H1 (cell line): Measurements from ENCODE around the gene PDYN. TPM values are rescaled to one million over a fixed set of nuclear protein-coding genes. Genes with fewer than 3 reads are reported as not detected.

Experiments
- CTCF ChIA-PET: fragments of 300-600 bp; sonication (Branson Sonifier 250); formaldehyde crosslinking; loops from one replicate; lab custom pipeline; 2021; ENCODE audit not compliant: partially characterized antibody; lab: Charles Lee
- POLR2A ChIA-PET: fragments of 300-600 bp; sonication (Branson Sonifier 250); formaldehyde crosslinking; loops from one replicate; lab custom pipeline; 2021; ENCODE audit warnings: inconsistent platforms; ENCODE audit not compliant: partially characterized antibody; lab: Charles Lee
- DNase-seq, 2 experiments: peaks; one replicate each; pipeline versions ENCODE4 v3.0.0 to v3.0.0-alpha.2; 2010 to 2022; ENCODE audit warnings: low spot score in 2 of 2, low read depth in 1 of 2, mixed read lengths in 1 of 2
- FAIRE-seq: peaks from 2 replicates; lab custom pipeline; 2011; peaks lifted over from hg19 to GRCh38; lab: Jason Lieb, UNC
- H2AFZ ChIP-seq: 2 replicates; pipeline ENCODE4 v1.8.1; 2012; ENCODE audit warnings: low read length, inconsistent platforms
- H2AK5ac ChIP-seq: 2 replicates; pipeline ENCODE4 v1.6.1; 2013; ENCODE audit warnings: low read depth, low read length
- H2BK120ac ChIP-seq: replicated peaks from 2 replicates; pipeline ENCODE3; 2013; ENCODE audit warnings: low read depth, low read length, inconsistent platforms
- H2BK12ac ChIP-seq: 2 replicates; pipeline ENCODE4 v1.6.1; 2013; ENCODE audit warnings: low read depth, low read length
- H2BK15ac ChIP-seq: 2 replicates; pipeline ENCODE4 v1.6.1; 2013; ENCODE audit warnings: low read length
- H2BK20ac ChIP-seq: 2 replicates; pipeline ENCODE4 v1.6.1; 2013; ENCODE audit warnings: low read length
- H2BK5ac ChIP-seq: 2 replicates; pipeline ENCODE4 v1.6.1; 2013; ENCODE audit warnings: low read depth, low read length
- H3K14ac ChIP-seq: 2 replicates; pipeline ENCODE4 v1.6.1; 2013; ENCODE audit warnings: inconsistent platforms; ENCODE audit not compliant: insufficient read length
- H3K18ac ChIP-seq: 2 replicates; pipeline ENCODE4 v1.6.1; 2013; ENCODE audit warnings: low read length; ENCODE audit errors: extremely low read depth
- H3K23ac ChIP-seq: 2 replicates; pipeline ENCODE4 v1.6.1; 2013; ENCODE audit warnings: inconsistent platforms; ENCODE audit not compliant: insufficient read length
- H3K23me2 ChIP-seq: 2 replicates; pipeline ENCODE4 v1.6.1; 2013; ENCODE audit warnings: low read depth, low read length
- H3K27ac ChIP-seq: 2 replicates; pipeline ENCODE4 v1.6.1; 2011; ENCODE audit warnings: low read depth, low read length, inconsistent platforms
- H3K27me3 ChIP-seq, 4 experiments: replicated peaks in 1 of 4; 1 replicate in 1 of 4; 2 replicates in 3 of 4; pipeline versions ENCODE4 v1.6.1 to v1.8.1; 2011 to 2013; ENCODE audit warnings: low read length in 3 of 4, mild to moderate bottlenecking in 3 of 4, inconsistent platforms in 2 of 4, mixed read lengths in 2 of 4, moderate library complexity in 1 of 4; ENCODE audit not compliant: control insufficient read depth in 3 of 4, insufficient read depth in 3 of 4; ENCODE audit errors: extremely low read depth in 1 of 4
- H3K36me3 ChIP-seq, 4 experiments: 2 replicates each; pipeline versions ENCODE4 v1.6.1 to v1.8.1; 2011 to 2013; ENCODE audit warnings: mild to moderate bottlenecking in 4 of 4, low read length in 3 of 4, moderate library complexity in 2 of 4, control low read depth in 1 of 4, inconsistent platforms in 1 of 4; ENCODE audit not compliant: insufficient read depth in 4 of 4, control insufficient read depth in 2 of 4
- H3K4ac ChIP-seq: replicated peaks from 2 replicates; pipeline ENCODE3; 2013; ENCODE audit warnings: low read length, low read depth, mixed read lengths, inconsistent platforms; ENCODE audit not compliant: insufficient read length
- H3K4me1 ChIP-seq, 4 experiments: replicated peaks in 1 of 4; 1 replicate in 1 of 4; 2 replicates in 3 of 4; pipeline versions ENCODE4 v1.6.1 to v1.8.1; 2011 to 2013; ENCODE audit warnings: low read length in 3 of 4, inconsistent platforms in 2 of 4, mixed read lengths in 1 of 4; ENCODE audit not compliant: insufficient read depth in 4 of 4, control insufficient read depth in 3 of 4
- H3K4me2 ChIP-seq, 2 experiments: 2 replicates each; pipeline versions ENCODE4 v1.6.1 to v1.8.1; 2011 to 2013; ENCODE audit warnings: low read depth in 2 of 2, low read length in 2 of 2, control low read depth in 1 of 2, inconsistent platforms in 1 of 2, mild to moderate bottlenecking in 1 of 2; ENCODE audit not compliant: insufficient read depth in 1 of 2
- H3K4me3 ChIP-seq, 4 experiments: fragments of 200-600, 300-600 bp in 1 of 4; sonication (generic), shearing (Covaris generic), sonication (Bioruptor Twin) in 1 of 4; 2 replicates each; pipeline versions ENCODE4 v1.5.1 to v1.8.1; 2011 to 2016; ENCODE audit warnings: low read length in 4 of 4, low read depth in 3 of 4, control low read depth in 2 of 4, inconsistent platforms in 2 of 4, mild to moderate bottlenecking in 2 of 4, mixed read lengths in 1 of 4, moderate library complexity in 1 of 4; ENCODE audit not compliant: insufficient read depth in 2 of 4; ENCODE audit errors: extremely low read depth in 1 of 4
- H3K56ac ChIP-seq: replicated peaks from 2 replicates; pipeline ENCODE3; 2013; ENCODE audit warnings: low read depth, mild to moderate bottlenecking, mixed read lengths, low read length, inconsistent platforms; ENCODE audit not compliant: insufficient read length
- H3K79me1 ChIP-seq: 2 replicates; pipeline ENCODE4 v1.6.1; 2013; ENCODE audit warnings: low read depth, low read length, control low read depth
- H3K79me2 ChIP-seq, 2 experiments: 2 replicates each; pipeline versions ENCODE4 v1.6.1 to v1.8.1; 2012 to 2013; ENCODE audit warnings: low read length in 2 of 2, mild to moderate bottlenecking in 2 of 2, inconsistent platforms in 1 of 2; ENCODE audit not compliant: insufficient read depth in 2 of 2, control insufficient read depth in 1 of 2
- H3K9ac ChIP-seq, 4 experiments: replicated peaks in 1 of 4; 1 replicate in 1 of 4; 2 replicates in 3 of 4; pipeline versions ENCODE4 v1.6.1 to v1.8.1; 2011 to 2013; ENCODE audit warnings: low read depth in 3 of 4, low read length in 3 of 4, control low read depth in 2 of 4, mild to moderate bottlenecking in 2 of 4, moderate library complexity in 2 of 4, inconsistent platforms in 1 of 4; ENCODE audit errors: extremely low read depth in 1 of 4
- H3K9me3 ChIP-seq, 2 experiments: 2 replicates each; pipeline versions ENCODE4 v1.6.1 to v1.8.1; 2012 to 2013; ENCODE audit warnings: mild to moderate bottlenecking in 2 of 2, moderate library complexity in 2 of 2, control low read depth in 1 of 2, inconsistent platforms in 1 of 2, low read depth in 1 of 2, low read length in 1 of 2, mixed read lengths in 1 of 2; ENCODE audit not compliant: insufficient read depth in 2 of 2
- H4K20me1 ChIP-seq, 2 experiments: replicated peaks in 1 of 2; 2 replicates each; pipeline versions ENCODE3 to v1.8.1; 2011 to 2013; ENCODE audit warnings: inconsistent platforms in 2 of 2, low read length in 2 of 2, mild to moderate bottlenecking in 1 of 2; ENCODE audit not compliant: insufficient read depth in 2 of 2, control insufficient read depth in 1 of 2
- H4K5ac ChIP-seq: 2 replicates; pipeline ENCODE4 v1.6.1; 2013; ENCODE audit warnings: low read length, low read depth, mixed read lengths, inconsistent platforms; ENCODE audit not compliant: insufficient read length
- H4K8ac ChIP-seq: 2 replicates; pipeline ENCODE4 v1.8.0; 2013; ENCODE audit warnings: mild to moderate bottlenecking, moderate library complexity, low read length, inconsistent platforms; ENCODE audit not compliant: insufficient read depth; ENCODE audit errors: extremely low read depth
- H4K91ac ChIP-seq: replicated peaks from 2 replicates; pipeline ENCODE3; 2013; ENCODE audit warnings: low read length, mixed read lengths, inconsistent platforms; ENCODE audit not compliant: insufficient read length
- EGR1 ChIP-seq: IDR thresholded peaks from 2 replicates; pipeline ENCODE4 v1.6.1; 2011; ENCODE audit warnings: low read depth, low read length, borderline replicate concordance
- JUND ChIP-seq: IDR thresholded peaks from 2 replicates; pipeline ENCODE4 v1.6.1; 2011; ENCODE audit warnings: mild to moderate bottlenecking, improper control_type of control experiment, low read length
- RAD21 ChIP-seq, 2 experiments: IDR thresholded peaks in 1 of 2; conservative IDR thresholded peaks in 1 of 2; 2 replicates each; pipeline ENCODE4 v1.6.1; 2011; ENCODE audit warnings: low read depth in 2 of 2, low read length in 2 of 2, improper control_type of control experiment in 1 of 2, inconsistent platforms in 1 of 2, mild to moderate bottlenecking in 1 of 2, moderate library complexity in 1 of 2
- SIX5 ChIP-seq: IDR thresholded peaks from 2 replicates; pipeline ENCODE4 v1.6.1; 2011; ENCODE audit warnings: mild to moderate bottlenecking, low read depth, low read length
- USF2 ChIP-seq: IDR thresholded peaks from 2 replicates; pipeline ENCODE4 v1.6.1; 2011; ENCODE audit warnings: low read length, improper control_type of control experiment
- ZNF274 ChIP-seq: IDR thresholded peaks from 2 replicates; pipeline ENCODE4 v1.7.0; 2012; ENCODE audit warnings: low read length, borderline replicate concordance; ENCODE audit errors: extremely low read depth
- WGBS, 2 experiments: shearing (Covaris generic) in 1 of 2; methylation state at CpG; one replicate each; pipeline versions ENCODE4 v1.1.6 to v1.1.7; 2013 to 2015; ENCODE audit warnings: low lambda C conversion rate in 2 of 2, mixed read lengths in 2 of 2, inconsistent platforms in 1 of 2, low coverage in 1 of 2, missing lambda C conversion rate in 1 of 2; ENCODE audit not compliant: insufficient replicate concordance in 2 of 2, insufficient coverage in 1 of 2, insufficient read length in 1 of 2; ENCODE audit errors: extremely low coverage in 1 of 2, missing lambda C conversion rate in 1 of 2; 5-methylcytosine and 5-hydroxymethylcytosine counted together
- polyA plus RNA-seq, 7 experiments: library from polyadenylated mRNA; depleted of rRNA in 3 of 7; stranded (reverse) in 5 of 7; unstranded in 2 of 7; fragments of >200 nt in 5 of 7; fragments of 200-250 nt in 2 of 7; gene quantifications; 1 replicate in 5 of 7; 2 replicates in 1 of 7; 4 replicates in 1 of 7; pipeline versions ENCODE4 v1.2.1 to v1.2.3, GENCODE V29; 2011 to 2013; ENCODE audit warnings: missing spikeins in 2 of 7, mixed read lengths in 2 of 7
- total RNA-seq: library from RNA; stranded (reverse); fragmentation: NEBNext Ultra II Directional; extraction: Animal tissue kit (Norgen Biotek cat#: 25700); gene quantifications from 2 replicates; pipeline ENCODE4 v1.2.1, GENCODE V29; 2021

Gene PDYN
- total and polyA plus RNA-seq, 2 of the 8 experiments (the other 6 are each of a cell fraction or from before 2014, with no cell fraction given): 0.54 to 0.60 TPM

- Histone ChIP-seq H4K5ac (no peak overlapping the region), H3K14ac (no peak overlapping the region), H4K8ac (no peak overlapping the region), H3K56ac (no peak overlapping the region), H3K23ac (no peak overlapping the region), H2BK120ac (no peak overlapping the region), H4K91ac (no peak overlapping the region), H3K27me3 (no peaks in the 10 kb centered on the region), H3K4me3 (no peak overlapping the region), H3K36me3 (no peaks in the 10 kb centered on the region), H4K20me1 (no peaks in the 10 kb centered on the region), H2AFZ (no peak overlapping the region), H2BK20ac (no peak overlapping the region), H3K18ac (no peak overlapping the region), H2BK5ac (no peak overlapping the region), H2BK12ac (no peak overlapping the region), H3K4me2 (no peak overlapping the region), H3K4ac (no peak overlapping the region), H3K23me2 (no peaks in the 10 kb centered on the region), H3K79me2 (no peaks in the 10 kb centered on the region), H2AK5ac (no peak overlapping the region), H3K9ac (no peak overlapping the region), H3K9me3 (no peaks in the 10 kb centered on the region), H3K4me1 (no peaks in the 10 kb centered on the region), H3K79me1 (no peaks in the 10 kb centered on the region), H3K27ac (no peak overlapping the region), H2BK15ac (no peak overlapping the region)
- FAIRE-seq (no peak), DNase-seq (no peak)
- POLR2A ChIA-PET: no interaction called here
- CTCF ChIA-PET: interaction anchor here (9.5 kb wide), 1 partner anchor 18 kb away, joined by 88 read pairs; no protein-coding TSS in a partner anchor
- WGBS, 2 experiments: 87% methylated on average over 4 of the region's 4 CpGs; no CpG with 5 or more reads in 1 of the 2 experiments
- TF ChIP-seq SIX5 (no peak), ZNF274 (no peak), RAD21 (IDR thresholded peaks at IDR 0.05 in 1 of 2, conservative IDR thresholded peaks at IDR 0.05 in 1 of 2; ENCODE audit: low read depth in 2 of 2, low read length in 2 of 2) (no peak), USF2 (no peak), JUND (no peak), EGR1 (no peak)
Measured at GRCh38 chr20:2026514-2026913, 32.7 kb upstream of the PDYN start.
